AG04450 (cell line): ENCODE data around the gene MLLT10. TPM values are rescaled to one million over a fixed set of nuclear protein-coding genes. Genes with fewer than 3 reads are reported as not detected.
"Not testable (repeated sequence)": the region's sequence is repeated elsewhere in the genome, so short reads cannot be mapped to it uniquely, and the experiment has no call there.

Experiments used
- CTCF ChIA-PET: fragments of 300-600, 350-600 bp; formaldehyde crosslinking; extraction: SDS; loops from one replicate; lab custom pipeline; 2022; ENCODE audit warnings: antibody characterized with exemption, inconsistent platforms; lab: Charles Lee
- POLR2A ChIA-PET: fragments of 350-600 bp; formaldehyde crosslinking; extraction: SDS; loops from one replicate; lab custom pipeline; 2021; ENCODE audit warnings: antibody characterized with exemption, inconsistent platforms; lab: Yijun Ruan, JAX
- DNase-seq: peaks from one replicate; pipeline ENCODE4 v3.0.0-alpha.2; 2011; ENCODE audit warnings: low read depth, low spot score
- H3K27ac ChIP-seq: one replicate; pipeline ENCODE4 v1.5.1; 2012; ENCODE audit warnings: low read depth, low read length, control low read depth
- H3K27me3 ChIP-seq: one replicate; pipeline ENCODE4 v1.6.0; 2012; ENCODE audit warnings: low read length; ENCODE audit not compliant: control insufficient read depth, insufficient read depth
- H3K4me3 ChIP-seq: 2 replicates; pipeline ENCODE4 v1.5.1; 2011; ENCODE audit warnings: mild to moderate bottlenecking, low read depth, low read length, control low read depth
- H3K9me3 ChIP-seq: 2 replicates; pipeline ENCODE4 v1.5.1; 2012; ENCODE audit warnings: low read length; ENCODE audit not compliant: control insufficient read depth, insufficient read depth
- CTCF ChIP-seq: IDR thresholded peaks from 2 replicates; pipeline ENCODE4 v1.5.1; 2011; ENCODE audit warnings: low read depth, low read length, control low read depth, inconsistent platforms
- polyA plus RNA-seq: library from polyadenylated mRNA; depleted of rRNA; stranded (reverse); fragments of >200 nt; gene quantifications from 2 replicates; pipeline ENCODE4 v1.2.3, GENCODE V29; 2011

MLLT10 gene
- polyA plus RNA-seq, 1 experiment = 41.0 TPM

GRCh38 chr10:21547246-21547645, 13.2 kb downstream of the MLLT10 start:
- no peak for TF ChIP-seq CTCF
- no peaks in the 10 kb centered on the region for H3K27me3 ChIP-seq
- DNase-seq = no peak
- CTCF ChIA-PET = no interaction called here
- no peak overlapping the region for H3K4me3 ChIP-seq
- POLR2A ChIA-PET = no interaction called here
- no peaks in the 10 kb centered on the region for H3K9me3 ChIP-seq
- H3K27ac ChIP-seq = no peak overlapping the region

GRCh38 chr10:21552638-21553037, 18.6 kb downstream of the MLLT10 start:
- no peak for TF ChIP-seq CTCF
- Histone ChIP-seq H3K9me3 (no peaks in the 10 kb centered on the region), H3K27me3 (no peaks in the 10 kb centered on the region), H3K4me3 (no peak overlapping the region), H3K27ac (no peak overlapping the region)
- POLR2A ChIA-PET = no interaction called here
- CTCF ChIA-PET = interaction anchor here (0.6 kb wide), 1 partner anchor 19 kb away, joined by 3 read pairs; the partner anchor contains the start of gene MLLT10
- no peak for DNase-seq

GRCh38 chr10:21556527-21556926, 22.5 kb downstream of the MLLT10 start:
- Histone ChIP-seq H3K27ac (no peak overlapping the region), H3K9me3 (no peaks in the 10 kb centered on the region), H3K27me3 (no peaks in the 10 kb centered on the region), H3K4me3 (no peak overlapping the region)
- POLR2A ChIA-PET = no interaction called here
- CTCF ChIA-PET = no interaction called here
- no peak for DNase-seq
- no peak for TF ChIP-seq CTCF

GRCh38 chr10:21558984-21559383, 25.0 kb downstream of the MLLT10 start:
- CTCF ChIA-PET = interaction anchor here (1.3 kb wide), 1 partner anchor 20 kb away, joined by 3 read pairs; no protein-coding TSS in a partner anchor
- H3K4me3 ChIP-seq, H3K9me3 ChIP-seq, POLR2A ChIA-PET, DNase-seq, H3K27me3 ChIP-seq, H3K27ac ChIP-seq: not testable (repeated sequence)

- no peak overlapping the region for H3K27ac ChIP-seq
- H3K9me3 ChIP-seq = no peaks in the 10 kb centered on the region
- POLR2A ChIA-PET = no interaction called here
- no peak for DNase-seq
- CTCF ChIA-PET = no interaction called here
- no peak for TF ChIP-seq CTCF
- no peaks in the 10 kb centered on the region for H3K27me3 ChIP-seq
- no peak overlapping the region for H3K4me3 ChIP-seq
These were observed 36.9 kb downstream of the MLLT10 start for GRCh38 chr10:21570761-21571521.
